ENCODE data around the gene HESX1. TPM values are rescaled to one million over a fixed set of nuclear protein-coding genes. Genes with fewer than 3 reads are reported as not detected.

The HESX1 gene
- total RNA-seq, 4 donors from 2014 or later = 1.3 TPM; not detected in 3

DNA sequence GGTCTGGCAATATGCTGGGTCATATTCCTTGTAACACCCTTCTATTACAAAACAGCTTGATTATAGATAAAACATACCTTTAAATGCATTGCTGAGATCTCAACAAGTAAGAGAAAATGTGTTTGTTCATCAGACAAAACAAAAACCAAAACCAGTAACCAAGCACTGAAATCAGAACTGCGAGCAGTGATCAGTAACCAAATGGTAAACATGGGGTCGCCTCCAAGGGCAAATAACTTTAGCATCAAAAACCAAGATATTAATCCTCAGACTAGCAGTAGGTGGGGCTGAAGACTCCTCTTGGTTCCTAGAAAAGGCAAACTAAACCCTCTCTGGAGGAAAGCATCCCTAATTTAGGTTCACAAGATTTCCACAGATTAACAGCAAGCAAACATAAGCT lies 6.6 kb upstream of the HESX1 start:
- no peaks in the 10 kb centered on the region for H3K4me1 ChIP-seq
- WGBS, 2 donors = 64 to 97% methylated on average over 2 of the region's 2 CpGs

DNA sequence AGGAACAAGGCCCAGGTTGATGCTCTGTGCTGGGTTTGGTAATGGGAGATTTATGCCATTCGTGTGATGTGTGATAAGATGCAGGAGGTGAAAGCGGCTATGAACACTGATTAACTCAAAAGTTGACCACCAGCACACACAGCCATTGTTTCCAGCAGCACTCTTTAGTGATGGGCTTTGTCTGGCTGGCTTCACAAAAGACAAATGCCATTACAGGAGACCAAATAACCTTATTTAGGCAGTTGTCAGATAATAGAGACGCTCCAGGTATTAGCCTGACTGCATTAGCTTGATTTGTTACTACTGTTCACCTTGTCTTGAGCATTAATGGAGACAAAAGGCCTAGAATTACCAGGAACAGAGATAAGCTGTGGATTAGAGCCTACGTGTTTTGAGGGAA lies 5.1 kb downstream of the HESX1 start:
- no peaks in the 10 kb centered on the region for H3K4me1 ChIP-seq
- DNase-seq = no peak
- intact Hi-C loops (cut with DNase I) = no loop called here
- 82 to 94% methylated on average over 4 of the region's 4 CpGs for WGBS, 2 donors
- H3K27ac ChIP-seq = no peak overlapping the region
- no peaks in the 10 kb centered on the region for H3K9me3 ChIP-seq
- H3K4me3 ChIP-seq = no peak overlapping the region
- TF ChIP-seq, protein P1, sequence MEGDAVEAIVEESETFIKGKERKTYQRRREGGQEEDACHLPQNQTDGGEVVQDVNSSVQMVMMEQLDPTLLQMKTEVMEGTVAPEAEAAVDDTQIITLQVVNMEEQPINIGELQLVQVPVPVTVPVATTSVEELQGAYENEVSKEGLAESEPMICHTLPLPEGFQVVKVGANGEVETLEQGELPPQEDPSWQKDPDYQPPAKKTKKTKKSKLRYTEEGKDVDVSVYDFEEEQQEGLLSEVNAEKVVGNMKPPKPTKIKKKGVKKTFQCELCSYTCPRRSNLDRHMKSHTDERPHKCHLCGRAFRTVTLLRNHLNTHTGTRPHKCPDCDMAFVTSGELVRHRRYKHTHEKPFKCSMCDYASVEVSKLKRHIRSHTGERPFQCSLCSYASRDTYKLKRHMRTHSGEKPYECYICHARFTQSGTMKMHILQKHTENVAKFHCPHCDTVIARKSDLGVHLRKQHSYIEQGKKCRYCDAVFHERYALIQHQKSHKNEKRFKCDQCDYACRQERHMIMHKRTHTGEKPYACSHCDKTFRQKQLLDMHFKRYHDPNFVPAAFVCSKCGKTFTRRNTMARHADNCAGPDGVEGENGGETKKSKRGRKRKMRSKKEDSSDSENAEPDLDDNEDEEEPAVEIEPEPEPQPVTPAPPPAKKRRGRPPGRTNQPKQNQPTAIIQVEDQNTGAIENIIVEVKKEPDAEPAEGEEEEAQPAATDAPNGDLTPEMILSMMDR (IDR thresholded peaks at IDR 0.05) = no peak
- TF ChIP-seq POLR2A (IDR thresholded peaks at IDR 0.05) = no peak
- H3K36me3 ChIP-seq = no peaks in the 10 kb centered on the region
- H3K27me3 ChIP-seq = no peaks in the 10 kb centered on the region

More for the DNA sequence above, 6.6 kb upstream of the HESX1 start:
- Histone ChIP-seq H3K27ac (no peak overlapping the region), H3K27me3 (no peaks in the 10 kb centered on the region), H3K36me3 (no peaks in the 10 kb centered on the region), H3K9me3 (no peaks in the 10 kb centered on the region), H3K4me3 (no peak overlapping the region)
- intact Hi-C loops (cut with DNase I) = no loop called here
- no peak for TF ChIP-seq POLR2A (IDR thresholded peaks at IDR 0.05)
- TF ChIP-seq, protein P1 (IDR thresholded peaks at IDR 0.05) = no peak
- no peak for DNase-seq

DNA sequence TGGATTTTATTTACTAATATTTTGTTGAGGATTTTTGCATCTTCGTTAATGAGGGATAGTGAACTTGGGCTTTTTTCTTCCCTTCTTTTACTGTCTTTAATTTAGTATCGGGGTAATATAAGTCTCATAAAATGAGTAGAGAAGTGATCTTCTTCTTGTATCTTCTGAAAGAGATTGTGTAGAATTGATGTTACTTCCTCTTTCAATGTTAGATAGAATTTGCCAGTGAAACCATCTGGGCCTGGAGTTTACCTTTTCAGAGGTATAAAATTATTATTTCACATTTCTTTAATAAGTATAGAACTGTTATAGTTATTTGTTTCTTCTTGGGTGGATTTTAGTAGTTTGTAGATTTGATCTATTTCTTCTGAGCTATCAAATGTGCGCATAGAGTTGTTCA lies 7.8 kb downstream of the HESX1 start:
- no peak for DNase-seq
- intact Hi-C loops (cut with DNase I) = no loop called here
- H3K27ac ChIP-seq = no peak overlapping the region
- H3K36me3 ChIP-seq = no peaks in the 10 kb centered on the region
- H3K9me3 ChIP-seq = no peaks in the 10 kb centered on the region
- H3K4me1 ChIP-seq = no peaks in the 10 kb centered on the region
- H3K4me3 ChIP-seq = no peak overlapping the region
- 92 to 93% methylated on average over 3 of the region's 3 CpGs for WGBS, 2 donors
- TF ChIP-seq POLR2A (IDR thresholded peaks at IDR 0.05) = no peak
- TF ChIP-seq, protein P1 (IDR thresholded peaks at IDR 0.05) = no peak
- H3K27me3 ChIP-seq = no peaks in the 10 kb centered on the region

DNA sequence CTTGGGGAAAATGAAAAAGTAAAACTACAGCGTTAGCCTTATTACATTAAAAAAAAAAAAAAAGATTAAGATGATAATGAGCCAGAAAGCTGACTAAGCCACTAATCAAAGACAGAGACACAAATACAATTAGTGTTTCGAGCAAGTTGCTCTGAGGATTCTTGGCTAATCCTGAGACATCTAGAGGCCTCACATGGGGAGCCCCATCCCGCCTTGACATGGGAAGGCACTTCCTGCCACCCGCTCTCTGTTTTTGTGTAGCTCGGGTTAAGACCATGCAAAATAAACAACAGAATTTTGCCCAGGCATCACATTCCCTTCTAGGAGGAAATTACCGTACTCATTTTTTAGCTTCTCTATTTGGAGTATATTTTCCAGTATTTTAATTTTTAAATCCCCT lies 15.3 kb downstream of the HESX1 start:
- WGBS, 2 donors = 20 to 26% methylated on average over 6 of the region's 6 CpGs
- H3K9me3 ChIP-seq = no peaks in the 10 kb centered on the region

DNA sequence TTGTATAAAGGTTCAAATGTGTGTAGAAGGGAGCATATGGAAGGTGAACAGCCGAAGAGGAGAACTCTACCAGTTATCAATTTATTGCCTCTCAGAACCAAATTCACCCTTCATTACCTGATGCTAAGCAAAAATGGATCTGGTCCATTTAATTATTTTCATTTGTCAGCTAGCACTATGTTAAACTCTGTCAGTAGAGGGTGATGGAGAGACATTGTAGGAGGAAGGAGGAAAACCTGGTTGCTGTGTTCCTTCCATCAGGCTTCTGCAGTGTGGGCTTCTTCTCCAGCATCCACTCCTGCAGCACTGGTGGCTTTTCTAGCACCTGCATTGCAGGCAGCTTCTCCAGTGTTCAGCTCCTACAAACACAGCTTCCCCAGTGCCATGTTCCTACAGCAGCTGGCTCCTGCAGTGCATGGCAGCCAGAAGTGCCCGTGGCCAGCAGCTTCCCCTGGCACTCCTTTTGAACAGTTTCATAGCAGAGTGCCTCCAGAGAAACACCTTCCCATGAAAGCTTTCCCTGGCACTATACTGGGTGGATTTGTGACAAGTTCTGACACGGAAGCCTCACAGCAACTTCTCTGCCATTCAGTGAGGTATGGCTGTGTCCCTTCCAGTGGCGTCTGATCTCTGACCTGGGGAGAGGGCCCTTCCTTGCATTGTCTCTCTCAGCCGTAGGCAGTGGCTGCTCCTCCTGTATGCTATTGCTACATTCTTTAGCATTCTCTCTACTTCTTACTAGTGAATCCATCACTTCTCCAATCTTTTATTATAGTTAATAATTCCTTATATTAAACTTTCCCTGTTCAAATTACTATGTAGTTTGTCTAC lies 20.0 kb downstream of the HESX1 start:
- H3K27ac ChIP-seq = no peak overlapping the region
- DNase-seq = no peak
- no peaks in the 10 kb centered on the region for H3K9me3 ChIP-seq
- H3K27me3 ChIP-seq = peaks cover 0 to 5% (median 0%) of the 10 kb centered on the region in 4 donors
- H3K4me3 ChIP-seq = no peak overlapping the region
- TF ChIP-seq POLR2A (IDR thresholded peaks at IDR 0.05) = no peak
- TF ChIP-seq, protein P1 (IDR thresholded peaks at IDR 0.05) = peak in 3 of 6 experiments; percentile 11 to 35 (median 26)
- peaks cover 0 to 13% (median 0%) of the 10 kb centered on the region in 3 donors for H3K4me1 ChIP-seq
- 42 to 54% methylated on average over 4 to 5 of the region's 5 CpGs for WGBS, 2 donors
- H3K36me3 ChIP-seq = no peaks in the 10 kb centered on the region
- intact Hi-C loops (cut with DNase I) = no loop called here

More for the DNA sequence above, 15.3 kb downstream of the HESX1 start:
- Histone ChIP-seq H3K4me3 (no peak overlapping the region), H3K27ac (no peak overlapping the region), H3K4me1 (peaks cover 0 to 13% (median 0%) of the 10 kb centered on the region in 3 donors), H3K36me3 (no peaks in the 10 kb centered on the region), H3K27me3 (peaks cover 0 to 5% (median 0%) of the 10 kb centered on the region in 4 donors)
- intact Hi-C loops (cut with DNase I) = no loop called here
- no peak for TF ChIP-seq POLR2A (IDR thresholded peaks at IDR 0.05)
- TF ChIP-seq, protein P1 (IDR thresholded peaks at IDR 0.05) = no peak
- no peak for DNase-seq

Data from esophagus squamous epithelium (tissue), 5 donors.